ACC112 (cell line): ENCODE results near the gene CAMTA1.

Experiments
- H2AFZ ChIP-seq: fragments of 200-600 bp; sonication (generic); one replicate; pipeline ENCODE4 v1.6.0; 2017; ENCODE audit warnings: antibody characterized with exemption, low read length; ENCODE audit not compliant: unreplicated experiment
- H3K27ac ChIP-seq: fragments of 200-600 bp; sonication (generic); 2 replicates; pipeline ENCODE4 v1.5.1; 2014; ENCODE audit warnings: low read depth, mild to moderate bottlenecking, antibody characterized with exemption, low read length, moderate library complexity
- H3K27me3 ChIP-seq: fragments of 200-600 bp; sonication (generic); 2 replicates; pipeline ENCODE4 v1.6.1; 2014; ENCODE audit warnings: mild to moderate bottlenecking, antibody characterized with exemption, low read length, moderate library complexity, mixed read lengths; ENCODE audit not compliant: insufficient read depth
- H3K36me3 ChIP-seq: fragments of 200-600 bp; sonication (generic); 2 replicates; pipeline ENCODE4 v1.6.1; 2016; ENCODE audit warnings: mild to moderate bottlenecking, antibody characterized with exemption, low read length, moderate library complexity, mixed read lengths; ENCODE audit not compliant: insufficient read depth
- H3K4me1 ChIP-seq: fragments of 200-600 bp; sonication (generic); one replicate; pipeline ENCODE4 v1.6.1; 2016; ENCODE audit warnings: low read length, mixed read lengths; ENCODE audit not compliant: insufficient read depth, unreplicated experiment, control insufficient read depth
- H3K4me3 ChIP-seq: fragments of 200-600 bp; sonication (generic); 2 replicates; pipeline ENCODE4 v1.5.1; 2014; ENCODE audit warnings: mild to moderate bottlenecking, low read depth, low read length
- H3K79me2 ChIP-seq: fragments of 200-600 bp; sonication (generic); one replicate; pipeline ENCODE4 v1.6.0; 2016; ENCODE audit warnings: low read length; ENCODE audit not compliant: control insufficient read depth, unreplicated experiment, insufficient read depth

Gene CAMTA1

DNA sequence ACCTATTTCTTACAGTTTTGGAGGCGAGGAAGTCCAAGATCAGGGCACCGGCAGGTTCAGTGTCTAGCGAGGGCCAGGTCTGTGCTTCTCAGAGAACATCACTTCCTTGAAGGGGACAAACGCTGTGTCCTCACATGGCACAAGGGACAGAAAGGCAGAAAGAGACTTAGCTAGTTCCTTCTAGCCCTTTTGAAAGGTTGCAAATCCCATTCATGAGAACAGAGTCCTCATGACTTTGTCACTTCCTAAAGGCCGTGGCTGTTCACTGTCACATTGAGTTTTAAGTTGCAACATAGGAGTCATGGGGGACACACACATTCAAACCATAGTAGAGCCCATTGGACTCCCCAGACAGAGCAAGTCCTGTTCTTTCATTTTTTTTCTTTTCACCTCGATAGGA is 1026.2 kb downstream of the CAMTA1 start:
- no peak overlapping the region for H2AFZ ChIP-seq
- H3K4me3 ChIP-seq, result no peak overlapping the region
- H3K79me2 ChIP-seq, result no peaks in the 10 kb centered on the region
- no peaks in the 10 kb centered on the region for H3K27me3 ChIP-seq
- peaks cover 10% of the 10 kb centered on the region for H3K4me1 ChIP-seq
- peaks cover 24% of the 10 kb centered on the region for H3K36me3 ChIP-seq
- no peak overlapping the region for H3K27ac ChIP-seq

DNA sequence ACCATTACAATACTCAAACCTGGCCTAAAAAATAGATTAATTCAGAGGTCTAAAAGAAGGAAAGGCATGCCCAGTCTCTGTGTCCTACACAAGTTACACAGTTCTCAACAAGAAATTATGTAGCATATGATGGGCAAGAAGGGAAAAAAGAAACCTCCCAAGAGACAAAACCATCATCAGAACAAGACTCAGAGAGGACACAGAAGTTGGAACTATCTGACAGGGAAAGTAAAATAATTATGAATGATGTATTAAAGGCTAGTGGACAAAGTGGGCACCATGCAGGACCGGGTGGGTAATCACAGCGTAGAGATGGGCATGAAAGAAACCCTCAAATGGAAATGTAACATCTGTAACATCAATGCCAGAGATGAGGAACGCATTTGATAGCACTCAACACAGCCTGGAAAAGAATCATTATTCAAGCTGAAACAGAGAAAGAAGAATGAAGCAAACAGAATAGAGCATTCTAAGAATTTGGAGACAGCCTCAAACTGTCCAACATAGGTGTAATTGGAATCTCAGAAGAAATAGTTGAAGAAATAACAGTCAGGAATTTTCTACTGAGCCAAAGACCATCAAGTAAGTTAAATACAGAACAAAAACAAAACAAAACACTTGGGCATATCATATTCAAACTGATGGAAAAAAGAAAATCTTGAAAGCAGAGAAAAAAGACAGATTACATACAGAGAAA is 1028.6 kb downstream of the CAMTA1 start:
- Histone ChIP-seq H3K27ac (no peak overlapping the region), H3K36me3 (peaks cover 24% of the 10 kb centered on the region)

More for the DNA sequence above, 1028.6 kb downstream of the CAMTA1 start:
- Histone ChIP-seq H3K79me2 (no peaks in the 10 kb centered on the region), H3K4me1 (peaks cover 10% of the 10 kb centered on the region), H2AFZ (no peak overlapping the region), H3K4me3 (no peak overlapping the region), H3K27me3 (no peaks in the 10 kb centered on the region)
